ENCODE results near the gene TTLL5. TPM values are rescaled to one million over a fixed set of nuclear protein-coding genes. Genes with fewer than 3 reads are reported as not detected.
A peak's percentile ranks its signal among the peaks of the same experiment; 100 is the strongest.

The TTLL5 gene
- polyA plus RNA-seq, 1 of the 3 experiments (the other 2 are of a cell fraction): 9.6 TPM

DNA sequence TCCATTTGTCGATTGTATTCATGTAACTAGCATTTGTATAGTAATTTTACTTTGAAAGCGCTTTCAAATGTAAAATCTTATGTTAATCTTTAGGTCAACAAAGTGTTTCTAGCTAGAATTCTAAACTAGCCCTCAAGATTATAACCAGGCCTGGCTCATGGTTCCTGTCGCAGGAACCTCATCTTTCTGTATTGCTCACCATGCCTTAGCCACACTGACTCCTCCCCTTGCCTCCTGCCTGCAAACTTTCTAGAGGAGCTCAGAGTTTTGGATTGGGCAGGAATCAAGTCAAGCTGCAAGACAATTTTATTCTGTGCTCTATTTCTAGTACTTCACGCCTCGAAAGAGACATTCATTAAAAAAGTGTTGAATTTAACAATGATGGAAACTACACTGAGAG is 220.9 kb downstream of the TTLL5 start:
- Histone ChIP-seq H3K27ac (ENCODE audit: low read depth in 2 of 2, low read length in 1 of 2) (peak overlapping the region in 1 of 2 experiments; percentile 96; a peak in 2 of 4 replicates), H3K4me3 (ENCODE audit: low read depth in 2 of 2, low read length in 1 of 2) (no peak overlapping the region), H3K79me2 (ENCODE audit: insufficient read depth) (no peaks in the 10 kb centered on the region), H2AFZ (ENCODE audit: low read depth) (no peak overlapping the region), H3F3A (replicated peaks; ENCODE audit: insufficient read depth) (peaks cover 55% of the 10 kb centered on the region), H3K9me3 (no peaks in the 10 kb centered on the region), H3K4me1 (ENCODE audit: control insufficient read depth in 1 of 2, insufficient read depth in 2 of 2, low read depth in 1 of 2, low read length in 1 of 2) (peaks cover 11 to 70% of the 10 kb centered on the region in 2 experiments), H3K9ac (no peak overlapping the region), H4K20me1 (ENCODE audit: insufficient read depth) (no peaks in the 10 kb centered on the region), H3K9me2 (no peaks in the 10 kb centered on the region), H3K27me3 (ENCODE audit: insufficient read depth) (no peaks in the 10 kb centered on the region), H3K4me2 (no peak overlapping the region), H3K36me3 (replicated peaks in 1 of 2; ENCODE audit: control insufficient read depth in 1 of 2, insufficient read depth in 2 of 2, low read length in 1 of 2) (peaks cover 0 to 8% of the 10 kb centered on the region in 2 experiments)
- ChIA-PET POLR2A (no interaction called here), CTCF (interaction anchor here (0.8 to 10.6 kb wide), 4 partner anchors 14 to 171 kb away, joined by 3 to 83 read pairs (median 5); no protein-coding TSS in a partner anchor)
- 91% methylated on average over 5 of the region's 5 CpGs for WGBS (ENCODE audit: low lambda C conversion rate)
- TF ChIP-seq NFIC (IDR thresholded peaks at IDR 0.05; ENCODE audit: borderline replicate concordance): no peak
- TF ChIP-seq, protein P1, sequence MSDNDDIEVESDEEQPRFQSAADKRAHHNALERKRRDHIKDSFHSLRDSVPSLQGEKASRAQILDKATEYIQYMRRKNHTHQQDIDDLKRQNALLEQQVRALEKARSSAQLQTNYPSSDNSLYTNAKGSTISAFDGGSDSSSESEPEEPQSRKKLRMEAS (IDR thresholded peaks at IDR 0.05; ENCODE audit: low read depth): peak; percentile 79
- no peak for DNase-seq

- POLR2A ChIA-PET: no interaction called here
- no peaks in the 10 kb centered on the region for H3K9me2 ChIP-seq
- H3K36me3 ChIP-seq (replicated peaks in 1 of 2; ENCODE audit: control insufficient read depth in 1 of 2, insufficient read depth in 2 of 2, low read length in 1 of 2): peaks cover 0 to 8% of the 10 kb centered on the region in 2 experiments
- DNase-seq: peak; percentile 21
- H3K4me3 ChIP-seq (ENCODE audit: low read depth in 2 of 2, low read length in 1 of 2): no peak overlapping the region
- peak overlapping the region; percentile 3; the same call in 1 of the 2 replicates for H2AFZ ChIP-seq (ENCODE audit: low read depth)
- H3K4me2 ChIP-seq: peak overlapping the region; percentile 28
- no peaks in the 10 kb centered on the region for H4K20me1 ChIP-seq (ENCODE audit: insufficient read depth)
- WGBS (ENCODE audit: low lambda C conversion rate): 47% methylated on average over 6 of the region's 6 CpGs
- H3K9me3 ChIP-seq: no peaks in the 10 kb centered on the region
- H3K79me2 ChIP-seq (ENCODE audit: insufficient read depth): no peaks in the 10 kb centered on the region
- CTCF ChIA-PET: interaction anchor here (0.7 to 10.6 kb wide), 12 partner anchors 10 to 175 kb away, joined by 3 to 83 read pairs (median 4); no protein-coding TSS in a partner anchor
- peak overlapping the region; percentile 32; the same call in 1 of the 2 replicates for H3K9ac ChIP-seq
- H3K27me3 ChIP-seq (ENCODE audit: insufficient read depth): no peaks in the 10 kb centered on the region
- H3K27ac ChIP-seq (ENCODE audit: low read depth in 2 of 2, low read length in 1 of 2): peak overlapping the region; percentile 84 to 96
- H3K4me1 ChIP-seq (ENCODE audit: control insufficient read depth in 1 of 2, insufficient read depth in 2 of 2, low read depth in 1 of 2, low read length in 1 of 2): peaks cover 6 to 51% of the 10 kb centered on the region in 2 experiments
- peaks cover 40% of the 10 kb centered on the region for H3F3A ChIP-seq (replicated peaks; ENCODE audit: insufficient read depth)
- TF ChIP-seq, protein P2, sequence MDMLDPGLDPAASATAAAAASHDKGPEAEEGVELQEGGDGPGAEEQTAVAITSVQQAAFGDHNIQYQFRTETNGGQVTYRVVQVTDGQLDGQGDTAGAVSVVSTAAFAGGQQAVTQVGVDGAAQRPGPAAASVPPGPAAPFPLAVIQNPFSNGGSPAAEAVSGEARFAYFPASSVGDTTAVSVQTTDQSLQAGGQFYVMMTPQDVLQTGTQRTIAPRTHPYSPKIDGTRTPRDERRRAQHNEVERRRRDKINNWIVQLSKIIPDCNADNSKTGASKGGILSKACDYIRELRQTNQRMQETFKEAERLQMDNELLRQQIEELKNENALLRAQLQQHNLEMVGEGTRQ (IDR thresholded peaks at IDR 0.05; ENCODE audit: borderline replicate concordance, low read depth, low read length): no peak
- TF ChIP-seq RXRA (IDR thresholded peaks at IDR 0.05; ENCODE audit: borderline replicate concordance, low read depth) (peak; percentile 56; the same call in 1 of the 2 replicates), EP300 (IDR thresholded peaks at IDR 0.05; ENCODE audit: borderline replicate concordance in 1 of 2, low read depth in 1 of 2, low read length in 1 of 2) (peak in 1 of 2 experiments; percentile 76; a peak in 2 of 4 replicates), CHD2 (IDR thresholded peaks at IDR 0.05; ENCODE audit: low read length, partially characterized antibody) (no peak), RFX5 (IDR thresholded peaks at IDR 0.05; ENCODE audit: low read length) (no peak), GABPA (IDR thresholded peaks at IDR 0.05; ENCODE audit: low read depth) (no peak), SMC3 (IDR thresholded peaks at IDR 0.05; ENCODE audit: low read depth, low read length) (no peak), REST (IDR thresholded peaks at IDR 0.05; ENCODE audit: low read depth, low read length) (peak; percentile 54; the same call in 1 of the 2 replicates), TAF1 (IDR thresholded peaks at IDR 0.05; ENCODE audit: borderline replicate concordance, low read depth, low read length) (no peak), EZH2phosphoT487 (IDR thresholded peaks at IDR 0.05; ENCODE audit: borderline replicate concordance, low read depth) (no peak), MEF2A (IDR thresholded peaks at IDR 0.05; ENCODE audit: borderline replicate concordance, low read depth) (no peak), TCF12 (IDR thresholded peaks at IDR 0.05) (peak; percentile 85), CTCF (IDR thresholded peaks at IDR 0.05) (peak; percentile 55), SIN3A (IDR thresholded peaks at IDR 0.05; ENCODE audit: borderline replicate concordance, low read depth, low read length) (peak; percentile 29; the same call in 1 of the 2 replicates)
- TF ChIP-seq, protein P1 (IDR thresholded peaks at IDR 0.05; ENCODE audit: low read depth): peak; percentile 68
- TF ChIP-seq, protein P3, sequence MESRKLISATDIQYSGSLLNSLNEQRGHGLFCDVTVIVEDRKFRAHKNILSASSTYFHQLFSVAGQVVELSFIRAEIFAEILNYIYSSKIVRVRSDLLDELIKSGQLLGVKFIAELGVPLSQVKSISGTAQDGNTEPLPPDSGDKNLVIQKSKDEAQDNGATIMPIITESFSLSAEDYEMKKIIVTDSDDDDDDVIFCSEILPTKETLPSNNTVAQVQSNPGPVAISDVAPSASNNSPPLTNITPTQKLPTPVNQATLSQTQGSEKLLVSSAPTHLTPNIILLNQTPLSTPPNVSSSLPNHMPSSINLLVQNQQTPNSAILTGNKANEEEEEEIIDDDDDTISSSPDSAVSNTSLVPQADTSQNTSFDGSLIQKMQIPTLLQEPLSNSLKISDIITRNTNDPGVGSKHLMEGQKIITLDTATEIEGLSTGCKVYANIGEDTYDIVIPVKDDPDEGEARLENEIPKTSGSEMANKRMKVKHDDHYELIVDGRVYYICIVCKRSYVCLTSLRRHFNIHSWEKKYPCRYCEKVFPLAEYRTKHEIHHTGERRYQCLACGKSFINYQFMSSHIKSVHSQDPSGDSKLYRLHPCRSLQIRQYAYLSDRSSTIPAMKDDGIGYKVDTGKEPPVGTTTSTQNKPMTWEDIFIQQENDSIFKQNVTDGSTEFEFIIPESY (IDR thresholded peaks at IDR 0.05; ENCODE audit: borderline replicate concordance, low read depth): no peak
Measured at GRCh38 chr14:75884198-75884611, 223.2 kb downstream of the TTLL5 start.

Data from SK-N-SH (cell line).